HG03439 (cell line): ENCODE data around the gene SEC16B.
"Not testable (repeated sequence)": the region's sequence is repeated elsewhere in the genome, so short reads cannot be mapped to it uniquely, and the experiment has no call there.

Experiments used
- ATAC-seq: cut with Tn5 transposase; IDR thresholded peaks from one replicate; pipeline ENCODE4 v1.9.1; 2021; ENCODE audit warnings: mild to moderate bottlenecking, moderate library complexity; ENCODE audit not compliant: unreplicated experiment

Gene SEC16B

GRCh38 chr1:177969825-177970371 lies at the start of gene SEC16B:
Gene SEC16B, minus strand, starts transcription at chr1:177970058. Its CDS starts 2,077 bp downstream, at chr1:177967981.
- no peak for ATAC-seq

GRCh38 chr1:178019622-178020021 lies 49.8 kb upstream of the SEC16B start:
- ATAC-seq: no peak

GRCh38 chr1:178019208-178019607 lies 49.4 kb upstream of the SEC16B start:
- no peak for ATAC-seq

- ATAC-seq: no peak
These were observed 47.7 kb upstream of the SEC16B start for GRCh38 chr1:178017517-178017916.

GRCh38 chr1:178011864-178012503 lies 42.1 kb upstream of the SEC16B start:
- ATAC-seq: no peak

- ATAC-seq: no peak
These were observed 41.6 kb upstream of the SEC16B start for GRCh38 chr1:178011465-178011828.

- ATAC-seq: no peak
These were observed 41.0 kb upstream of the SEC16B start for GRCh38 chr1:178010674-178011464.

GRCh38 chr1:178006043-178006442 lies 36.2 kb upstream of the SEC16B start:
- no peak for ATAC-seq

- no peak for ATAC-seq
These were observed 35.6 kb upstream of the SEC16B start for GRCh38 chr1:178005450-178005849.

- ATAC-seq: no peak
These were observed 35.1 kb upstream of the SEC16B start for GRCh38 chr1:178004926-178005391.

- no peak for ATAC-seq
These were observed 29.1 kb upstream of the SEC16B start for GRCh38 chr1:177998696-177999631.

- no peak for ATAC-seq
These were observed 27.1 kb upstream of the SEC16B start for GRCh38 chr1:177996957-177997356.

- ATAC-seq: no peak
These were observed 25.5 kb upstream of the SEC16B start for GRCh38 chr1:177995369-177995768.

GRCh38 chr1:177986281-177986680 lies 16.4 kb upstream of the SEC16B start:
- not testable (repeated sequence) for ATAC-seq

- ATAC-seq: no peak
These were observed 14.9 kb upstream of the SEC16B start for GRCh38 chr1:177984761-177985160.

GRCh38 chr1:177984136-177984525 lies 14.3 kb upstream of the SEC16B start:
- no peak for ATAC-seq

GRCh38 chr1:177983482-177984135 lies 13.8 kb upstream of the SEC16B start:
- ATAC-seq: no peak

- no peak for ATAC-seq
These were observed 13.2 kb upstream of the SEC16B start for GRCh38 chr1:177983077-177983476.

- ATAC-seq: no peak
These were observed 11.3 kb upstream of the SEC16B start for GRCh38 chr1:177981200-177981599.

GRCh38 chr1:177979272-177979671 lies 9.4 kb upstream of the SEC16B start:
- ATAC-seq: no peak
